IPS-18c (cell line): ENCODE measurements around the gene LARGE1.

ENCODE experiments used
- H3K4me3 ChIP-seq: 2 replicates; pipeline ENCODE4 v1.7.0; 2013; ENCODE audit warnings: low read depth, mild to moderate bottlenecking, low read length, moderate library complexity; ENCODE audit not compliant: insufficient read depth
- H3K9me3 ChIP-seq: one replicate; pipeline ENCODE4 v1.6.1; 2013; ENCODE audit warnings: mild to moderate bottlenecking, low read length, moderate library complexity; ENCODE audit not compliant: control insufficient read depth, insufficient read depth

The LARGE1 gene

GRCh38 chr22:33538277-33538885 is 381.9 kb downstream of the LARGE1 start:
- Histone ChIP-seq H3K4me3 (no peak overlapping the region), H3K9me3 (no peaks in the 10 kb centered on the region)

- Histone ChIP-seq H3K9me3 (no peaks in the 10 kb centered on the region), H3K4me3 (no peak overlapping the region)
Measured at GRCh38 chr22:33537059-33537458, 383.2 kb downstream of the LARGE1 start.

- Histone ChIP-seq H3K4me3 (no peak overlapping the region), H3K9me3 (no peaks in the 10 kb centered on the region)
Measured at GRCh38 chr22:33535937-33536875, 384.1 kb downstream of the LARGE1 start.

GRCh38 chr22:33529424-33530113 is 390.7 kb downstream of the LARGE1 start:
- Histone ChIP-seq H3K4me3 (no peak overlapping the region), H3K9me3 (no peaks in the 10 kb centered on the region)

GRCh38 chr22:33528183-33528582 is 392.1 kb downstream of the LARGE1 start:
- H3K9me3 ChIP-seq, result no peaks in the 10 kb centered on the region
- no peak overlapping the region for H3K4me3 ChIP-seq

- no peak overlapping the region for H3K4me3 ChIP-seq
- no peaks in the 10 kb centered on the region for H3K9me3 ChIP-seq
Measured at GRCh38 chr22:33526434-33527107, 393.7 kb downstream of the LARGE1 start.

- no peaks in the 10 kb centered on the region for H3K9me3 ChIP-seq
- no peak overlapping the region for H3K4me3 ChIP-seq
Measured at GRCh38 chr22:33524511-33525260, 395.6 kb downstream of the LARGE1 start.

- Histone ChIP-seq H3K9me3 (no peaks in the 10 kb centered on the region), H3K4me3 (no peak overlapping the region)
Measured at GRCh38 chr22:33521879-33522665, 398.2 kb downstream of the LARGE1 start.

- H3K9me3 ChIP-seq, result no peaks in the 10 kb centered on the region
- no peak overlapping the region for H3K4me3 ChIP-seq
Measured at GRCh38 chr22:33520904-33521780, 399.1 kb downstream of the LARGE1 start.

- Histone ChIP-seq H3K4me3 (no peak overlapping the region), H3K9me3 (no peaks in the 10 kb centered on the region)
Measured at GRCh38 chr22:33519974-33520903, 400.0 kb downstream of the LARGE1 start.

GRCh38 chr22:33519071-33519973 is 401.0 kb downstream of the LARGE1 start:
- H3K4me3 ChIP-seq, result no peak overlapping the region
- no peaks in the 10 kb centered on the region for H3K9me3 ChIP-seq

GRCh38 chr22:33518405-33518804 is 401.9 kb downstream of the LARGE1 start:
- Histone ChIP-seq H3K4me3 (no peak overlapping the region), H3K9me3 (no peaks in the 10 kb centered on the region)

GRCh38 chr22:33515795-33516194 is 404.5 kb downstream of the LARGE1 start:
- H3K4me3 ChIP-seq, result no peak overlapping the region
- H3K9me3 ChIP-seq, result no peaks in the 10 kb centered on the region
